Cerebellar nuclear complex (tissue), 1 donor: Measurements from ENCODE around the gene DNAJC4.

Source experiments
- DNase-seq, 2 experiments: peaks; one replicate each; lab custom pipeline; 2025; lab: John Stamatoyannopoulos, UW

DNAJC4 gene

GRCh38 chr11:64230171-64230984 is at the start of gene DNAJC4:
Gene DNAJC4 (plus strand): TSS chr11:64230548. CDS start chr11:64230855, 307 bp downstream.
- peak; percentile 82 to 95 for DNase-seq

- DNase-seq, result no peak
Measured at GRCh38 chr11:64180891-64181290, 49.5 kb upstream of the DNAJC4 start.

GRCh38 chr11:64181506-64182411 is 48.6 kb upstream of the DNAJC4 start:
- DNase-seq, result peak in 1 of 2 experiments; percentile 49

DNA sequence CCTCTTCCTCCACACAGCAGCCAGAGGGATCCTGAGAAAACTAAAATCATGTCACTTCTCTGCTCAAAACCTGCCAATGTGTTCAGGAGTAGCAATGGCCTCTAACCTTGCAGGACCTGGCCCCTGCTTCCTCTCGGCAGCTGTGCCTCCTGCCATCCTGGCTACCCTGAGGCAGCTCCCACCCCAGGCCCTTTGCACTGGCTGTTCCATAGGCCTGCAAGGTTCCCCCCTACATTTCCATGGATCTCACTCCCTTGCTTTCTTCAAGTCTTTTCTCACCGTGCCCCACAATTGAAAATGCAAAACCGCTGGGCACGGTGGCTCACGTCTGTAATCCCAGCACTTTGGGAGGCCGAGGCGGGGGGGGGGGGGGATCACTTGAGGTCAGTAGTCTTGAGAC is 46.5 kb upstream of the DNAJC4 start:
- DNase-seq, result no peak

GRCh38 chr11:64185175-64185692 is 45.1 kb upstream of the DNAJC4 start:
- DNase-seq, result no peak

DNA sequence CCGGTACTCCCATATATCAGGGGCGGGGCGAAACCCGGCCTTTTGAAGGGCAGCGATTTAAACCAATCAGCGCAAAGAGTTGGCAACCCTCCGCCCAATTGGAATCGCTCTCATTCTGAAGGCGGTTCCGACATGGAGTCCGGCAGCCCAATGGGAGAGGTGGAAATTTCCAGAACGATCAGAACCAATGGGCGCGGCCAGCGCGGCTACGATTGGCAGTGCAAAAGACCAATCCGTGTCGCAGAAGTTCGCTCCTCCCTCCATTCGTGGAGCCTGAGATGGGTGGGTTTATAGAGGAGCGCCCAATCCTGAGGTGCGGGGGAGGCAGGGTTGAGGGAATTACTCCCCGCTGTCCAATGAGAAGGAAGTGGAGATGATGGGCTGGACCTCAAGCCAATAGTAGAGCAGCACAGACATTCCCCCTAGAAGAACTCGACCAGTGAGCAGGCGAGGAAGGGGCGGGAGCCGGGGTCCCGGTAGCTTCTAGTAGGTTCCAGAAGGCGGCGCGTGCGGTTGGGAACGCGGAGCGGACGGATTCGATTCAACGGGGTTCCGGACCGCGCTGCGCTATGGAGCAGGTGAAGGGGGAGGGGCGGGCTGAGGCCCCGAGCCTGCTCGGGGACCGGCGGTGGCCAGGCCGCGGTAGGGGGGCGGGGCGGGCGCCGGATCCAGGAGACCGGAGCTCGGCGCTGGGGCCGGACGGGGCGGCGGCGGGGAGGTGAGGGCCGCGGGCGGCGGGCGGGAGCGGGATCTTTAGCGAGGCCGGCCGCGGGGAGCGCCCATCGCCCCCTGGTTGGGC is 44.5 kb upstream of the DNAJC4 start, which contains the start of gene STIP1:
Gene STIP1, plus strand, starts transcription at position 479 of the 799 bp plus-strand sequence. Its CDS starts 91 bp downstream, at position 570.
- DNase-seq, result peak; percentile 99

- DNase-seq, result no peak
Measured at GRCh38 chr11:64186492-64187165, 43.7 kb upstream of the DNAJC4 start.

GRCh38 chr11:64192434-64192833 is 37.9 kb upstream of the DNAJC4 start:
- no peak for DNase-seq

GRCh38 chr11:64196626-64197025 is 33.7 kb upstream of the DNAJC4 start:
- DNase-seq, result no peak

- DNase-seq, result no peak
Measured at GRCh38 chr11:64198511-64198910, 31.8 kb upstream of the DNAJC4 start.

DNA sequence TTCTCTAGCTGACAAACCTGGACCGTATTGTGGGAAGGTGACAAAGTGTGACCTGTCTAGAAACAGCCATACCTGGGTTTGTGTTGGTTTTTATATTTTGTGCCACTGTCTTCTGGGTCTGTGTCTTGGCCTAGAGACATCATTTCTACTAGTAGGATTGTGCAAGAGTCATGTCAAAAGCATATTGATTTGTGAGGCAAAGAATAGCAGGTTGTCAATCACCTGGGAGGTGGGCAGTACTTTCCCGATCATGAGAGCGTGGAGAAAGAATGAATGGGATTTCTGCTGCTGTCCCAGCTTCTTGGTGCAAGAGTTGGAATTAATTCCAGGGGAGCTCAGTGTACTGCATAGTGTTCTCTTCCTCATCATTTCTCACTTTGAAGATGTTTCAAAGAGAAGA is 28.8 kb upstream of the DNAJC4 start:
- no peak for DNase-seq

DNA sequence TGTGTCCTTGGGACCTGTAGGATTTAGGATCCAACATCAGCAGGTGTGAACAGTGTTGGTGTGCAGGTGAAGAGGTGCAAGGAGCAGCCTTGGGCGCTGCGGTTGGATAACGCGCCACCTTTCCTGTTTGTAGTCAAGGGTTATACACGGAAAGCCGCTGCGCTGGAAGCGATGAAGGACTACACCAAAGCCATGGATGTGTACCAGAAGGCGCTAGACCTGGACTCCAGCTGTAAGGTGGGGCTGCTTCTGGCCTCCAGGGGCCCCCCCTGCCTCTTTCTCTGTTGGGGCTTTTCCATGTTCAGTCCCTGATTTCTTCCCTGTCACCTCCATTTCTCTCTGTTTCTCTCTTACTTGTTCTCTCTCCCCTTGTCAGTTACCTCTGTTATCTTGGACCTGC is 27.4 kb upstream of the DNAJC4 start:
- DNase-seq, result no peak

DNA sequence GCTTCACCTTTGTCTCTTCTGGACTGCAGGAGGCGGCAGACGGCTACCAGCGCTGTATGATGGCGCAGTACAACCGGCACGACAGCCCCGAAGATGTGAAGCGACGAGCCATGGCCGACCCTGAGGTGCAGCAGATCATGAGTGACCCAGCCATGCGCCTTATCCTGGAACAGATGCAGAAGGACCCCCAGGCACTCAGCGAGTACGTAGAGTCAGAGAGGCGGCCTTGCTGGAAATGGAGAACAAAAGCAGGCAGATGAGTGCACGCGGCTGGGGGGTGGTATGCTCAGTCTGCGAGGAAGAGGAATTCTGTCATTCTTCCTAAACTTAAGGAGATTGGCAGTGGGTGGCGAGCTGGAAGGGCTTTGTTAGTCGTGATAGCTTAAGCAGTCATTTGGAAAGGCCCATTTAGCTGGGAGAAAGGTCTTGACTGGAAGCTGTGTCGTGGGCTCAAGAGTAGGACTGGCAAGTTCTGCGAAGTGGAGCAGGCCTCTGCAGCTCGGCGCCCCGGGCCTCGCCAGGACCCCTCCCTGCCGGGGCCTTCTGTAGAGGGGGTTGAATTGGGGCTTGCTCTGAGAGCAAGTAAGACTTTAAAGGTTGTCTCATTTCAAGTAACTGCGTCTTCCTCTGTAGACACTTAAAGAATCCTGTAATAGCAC is 26.8 kb upstream of the DNAJC4 start:
- DNase-seq, result no peak

DNA sequence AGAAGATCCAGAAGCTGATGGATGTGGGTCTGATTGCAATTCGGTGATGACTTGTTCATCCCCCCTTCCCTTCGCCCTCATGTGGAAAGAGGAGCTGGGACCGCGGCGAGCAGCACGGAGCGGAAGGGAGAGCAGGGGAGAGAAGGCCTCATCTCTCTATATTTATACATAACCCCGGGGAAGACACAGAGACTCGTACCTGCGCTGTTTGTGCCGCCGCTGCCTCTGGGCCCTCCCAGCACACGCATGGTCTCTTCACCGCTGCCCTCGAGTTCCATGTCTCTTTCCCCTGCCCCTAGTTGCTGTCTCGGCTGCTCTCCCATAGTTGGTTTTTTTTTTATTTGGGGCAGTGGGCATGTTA is 26.3 kb upstream of the DNAJC4 start:
- no peak for DNase-seq

GRCh38 chr11:64204464-64204989 is 25.8 kb upstream of the DNAJC4 start:
- DNase-seq, result peak in 1 of 2 experiments; percentile 36

DNA sequence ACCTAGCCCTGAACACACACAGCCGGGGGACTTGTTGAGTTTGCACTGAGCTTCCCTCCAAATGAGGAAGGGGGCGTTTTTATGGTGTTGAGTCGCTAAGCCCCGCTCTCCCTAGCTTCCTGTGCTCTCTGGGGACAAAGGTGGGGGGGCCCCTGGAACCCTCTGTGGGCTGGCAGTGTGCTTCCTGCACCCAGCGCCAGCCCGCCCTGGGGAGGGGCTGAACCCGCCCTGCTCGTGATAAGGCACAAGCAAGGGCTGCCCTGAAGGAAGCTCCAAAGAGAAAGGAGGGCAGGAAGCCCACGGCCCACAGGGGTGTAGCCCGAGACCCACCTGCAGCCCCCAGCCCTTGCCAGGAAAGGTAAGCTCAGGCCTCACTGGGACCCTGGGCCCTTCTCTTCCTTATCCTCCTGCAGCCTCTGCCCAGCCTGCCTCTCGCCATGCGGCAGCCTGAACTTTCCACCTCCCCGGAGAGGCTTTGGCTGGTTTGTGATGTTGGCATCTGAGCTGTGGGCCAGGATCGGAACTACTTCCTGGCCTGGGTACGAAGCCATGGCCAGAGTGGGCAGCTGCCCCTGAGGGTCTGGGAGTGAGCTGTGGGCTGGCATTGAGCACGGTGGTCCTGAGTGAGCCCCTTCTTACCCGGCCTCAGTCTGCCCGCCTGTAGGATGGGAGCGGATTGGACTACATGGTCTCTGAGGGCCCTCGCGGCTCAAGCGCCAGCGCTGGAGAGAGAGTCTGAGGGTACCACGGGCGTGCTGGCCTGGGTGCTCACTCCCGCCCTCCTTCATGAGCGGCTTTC is 23.7 kb upstream of the DNAJC4 start, which contains the start of gene FERMT3:
Gene FERMT3, plus strand, starts transcription at position 265 of the 799 bp plus-strand sequence. CDS start 644 bp downstream, outside the sequence.
- no peak for DNase-seq

DNA sequence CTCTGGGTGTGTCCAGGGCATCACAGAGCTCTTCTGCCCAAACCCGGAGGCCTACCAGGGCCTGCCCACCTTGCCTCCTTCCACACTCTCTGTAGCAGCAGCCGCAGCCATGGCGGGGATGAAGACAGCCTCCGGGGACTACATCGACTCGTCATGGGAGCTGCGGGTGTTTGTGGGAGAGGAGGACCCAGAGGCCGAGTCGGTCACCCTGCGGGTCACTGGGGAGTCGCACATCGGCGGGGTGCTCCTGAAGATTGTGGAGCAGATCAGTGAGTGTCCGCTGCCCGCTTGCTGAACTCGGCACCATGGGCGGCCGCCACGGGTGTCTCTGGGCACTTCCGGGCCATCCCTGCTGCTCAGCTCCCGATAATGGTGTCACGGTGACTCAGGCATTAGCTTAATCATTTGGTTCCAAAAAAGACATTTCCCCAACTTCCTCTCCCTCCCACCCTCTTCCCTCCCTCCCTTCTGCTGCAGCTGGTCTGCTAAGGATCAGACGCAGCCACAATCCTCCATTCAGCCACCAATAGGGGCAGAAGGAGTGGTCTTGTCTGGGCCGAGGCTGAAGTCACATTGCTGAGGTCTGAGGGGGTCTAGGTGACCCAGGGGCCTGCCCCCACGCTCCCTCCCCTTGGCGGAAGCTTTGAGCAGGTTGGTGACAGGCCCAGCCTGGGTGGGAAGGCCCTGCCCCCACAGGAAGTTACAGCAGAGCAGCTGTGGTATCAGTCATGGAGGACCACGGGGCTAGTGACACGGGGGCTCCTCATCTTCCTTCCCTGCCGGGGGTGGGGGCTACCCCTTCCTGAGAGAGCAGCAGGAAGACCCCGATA is 22.9 kb upstream of the DNAJC4 start:
- no peak for DNase-seq

DNA sequence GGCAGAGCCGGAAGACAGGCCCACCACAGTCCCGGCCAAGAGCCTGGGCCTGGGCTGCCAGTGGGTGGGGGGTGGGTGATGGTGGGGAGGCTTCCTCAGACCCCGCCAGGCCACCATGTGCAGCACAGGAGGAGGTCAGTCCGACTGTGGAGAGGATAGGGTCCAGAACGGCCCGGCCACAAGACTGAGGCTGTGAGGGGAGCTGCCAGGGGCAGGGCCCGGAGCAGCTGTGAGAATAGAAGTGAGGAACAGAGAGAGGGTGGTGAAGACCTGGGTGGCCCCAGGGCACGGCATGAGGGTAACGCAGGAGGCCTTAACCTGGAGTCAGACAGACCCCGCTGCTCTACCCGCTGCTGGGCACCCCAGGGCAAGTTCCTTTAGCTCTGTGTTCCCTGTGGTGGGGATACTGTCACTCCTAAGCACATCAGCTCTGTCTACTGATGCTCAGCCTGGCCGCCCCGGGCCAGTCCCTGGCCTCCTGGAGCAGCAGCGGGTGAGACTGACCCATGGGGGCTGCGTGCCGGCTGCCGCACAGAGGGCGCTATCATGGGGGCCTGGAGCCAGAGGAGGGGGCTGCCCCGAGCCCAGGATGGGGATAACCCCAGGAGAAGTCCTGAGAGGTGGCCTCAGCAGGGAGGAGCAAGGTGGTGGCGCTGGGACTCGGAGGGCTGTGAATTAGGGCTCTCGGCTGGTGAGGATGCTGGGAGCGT is 22.1 kb upstream of the DNAJC4 start:
- DNase-seq, result no peak
